Measurements from ENCODE around the gene ZNF296.

The ZNF296 gene

DNA sequence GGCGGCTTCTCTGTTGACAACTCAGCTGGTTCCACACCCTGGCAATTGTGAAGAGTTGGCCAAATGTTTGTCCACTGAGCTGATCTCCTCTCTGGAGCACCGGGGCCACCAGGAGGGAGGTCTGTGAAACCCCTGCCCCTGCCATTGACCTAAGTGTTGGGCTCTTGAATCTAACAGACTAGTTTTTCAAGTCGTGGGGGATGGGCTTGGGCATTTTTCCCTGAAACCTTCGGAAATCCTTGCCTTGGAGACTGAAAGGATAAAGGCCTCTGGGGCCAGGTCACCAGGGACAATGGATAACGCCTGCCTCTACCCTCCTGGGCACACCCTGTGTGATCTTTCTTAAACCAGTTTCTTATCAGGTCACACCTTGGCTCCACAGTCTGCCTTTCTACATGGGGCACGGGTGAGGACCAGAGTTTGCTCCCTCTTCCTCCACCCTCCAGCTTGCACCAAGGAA lies 3.7 kb upstream of the ZNF296 start:
- FAIRE-seq (no peak), DNase-seq (ENCODE audit: insufficient read length, low spot score) (no peak)
- TF ChIP-seq POLR2A (IDR thresholded peaks at IDR 0.05; ENCODE audit: low read depth, low read length), result no peak

DNA sequence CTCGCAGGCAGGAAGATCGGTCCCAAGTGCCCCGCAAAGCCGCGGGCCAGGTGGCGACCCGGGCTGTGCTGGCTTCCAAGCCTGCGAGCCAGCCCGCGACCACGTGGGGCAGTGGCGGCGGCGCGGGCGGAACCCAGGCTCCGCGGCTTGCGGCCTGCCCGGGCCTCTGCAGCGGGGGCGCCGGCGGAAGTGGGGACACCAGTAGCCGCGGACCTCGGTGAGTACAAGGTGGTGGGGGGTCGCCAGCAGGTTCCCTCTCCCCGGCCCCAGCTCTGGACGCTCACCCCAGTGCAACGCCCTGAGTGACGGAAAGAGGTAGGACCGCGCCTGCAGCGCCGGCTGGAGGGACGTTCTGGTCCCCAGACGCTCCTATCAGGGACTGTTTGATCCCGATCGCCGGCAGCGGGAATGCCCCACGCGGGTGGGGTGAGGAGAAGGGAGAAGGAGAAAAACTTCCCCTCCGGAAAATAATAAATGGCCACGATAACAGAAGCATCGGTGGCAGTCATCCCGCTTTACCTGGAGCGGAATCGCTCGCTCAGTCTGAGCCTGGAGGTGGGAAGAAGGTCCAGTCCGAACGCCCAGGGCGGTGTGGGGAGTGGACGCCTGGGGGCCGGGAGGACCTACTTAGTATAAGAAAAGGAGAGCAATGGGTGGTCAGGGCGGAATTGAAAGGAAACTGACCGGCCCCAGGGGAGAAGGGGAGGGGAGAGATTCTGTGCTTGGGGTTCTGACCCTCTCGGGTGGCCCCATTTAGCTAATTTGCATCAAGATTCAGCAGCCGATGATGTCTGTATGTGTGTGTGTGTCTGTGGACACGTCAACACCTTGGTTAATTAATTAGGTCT lies 3.0 kb upstream of the ZNF296 start, which contains the start of gene GEMIN7:
Gene GEMIN7, plus strand, starts transcription at position 198 of the 848 bp plus-strand sequence. CDS start 10,855 bp downstream, outside the sequence.
- TF ChIP-seq POLR2A (IDR thresholded peaks at IDR 0.05; ENCODE audit: low read depth, low read length), result peak; percentile 57
- peak; percentile 67 for DNase-seq (ENCODE audit: insufficient read length, low spot score)
- no peak for FAIRE-seq

DNA sequence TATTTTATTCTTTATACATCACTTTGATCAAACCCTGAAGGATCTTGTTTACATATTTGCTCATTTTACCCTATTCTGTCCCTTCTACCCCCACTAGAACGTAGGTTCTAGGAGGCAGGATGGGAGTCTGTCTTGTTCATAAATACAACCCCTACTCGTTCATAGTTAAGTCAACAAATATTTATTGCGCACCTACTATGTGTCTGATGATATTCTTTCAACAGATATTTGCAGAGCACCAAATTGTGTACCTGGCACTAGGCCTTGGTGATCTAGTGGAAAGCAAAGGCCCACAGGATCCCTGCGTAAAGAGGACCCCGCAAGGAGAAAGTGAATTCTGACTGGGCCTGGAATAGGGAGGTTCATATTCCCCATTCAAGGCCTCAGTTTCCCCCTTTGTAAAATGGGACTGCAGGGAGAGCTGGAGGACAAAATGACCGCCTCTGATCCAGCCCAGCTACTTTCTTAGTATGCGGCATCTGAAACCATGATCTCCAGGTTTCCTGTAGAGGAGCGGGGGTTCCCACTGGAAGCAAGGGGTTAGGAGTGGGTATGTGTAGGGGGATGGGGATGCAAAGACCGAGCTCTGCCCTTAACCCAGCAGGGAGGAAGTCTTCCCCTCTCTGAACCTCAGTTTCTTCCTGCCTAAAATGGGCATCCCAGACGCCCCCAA lies 2.2 kb upstream of the ZNF296 start:
- FAIRE-seq (no peak), DNase-seq (ENCODE audit: insufficient read length, low spot score) (no peak)
- no peak for TF ChIP-seq POLR2A (IDR thresholded peaks at IDR 0.05; ENCODE audit: low read depth, low read length)

DNA sequence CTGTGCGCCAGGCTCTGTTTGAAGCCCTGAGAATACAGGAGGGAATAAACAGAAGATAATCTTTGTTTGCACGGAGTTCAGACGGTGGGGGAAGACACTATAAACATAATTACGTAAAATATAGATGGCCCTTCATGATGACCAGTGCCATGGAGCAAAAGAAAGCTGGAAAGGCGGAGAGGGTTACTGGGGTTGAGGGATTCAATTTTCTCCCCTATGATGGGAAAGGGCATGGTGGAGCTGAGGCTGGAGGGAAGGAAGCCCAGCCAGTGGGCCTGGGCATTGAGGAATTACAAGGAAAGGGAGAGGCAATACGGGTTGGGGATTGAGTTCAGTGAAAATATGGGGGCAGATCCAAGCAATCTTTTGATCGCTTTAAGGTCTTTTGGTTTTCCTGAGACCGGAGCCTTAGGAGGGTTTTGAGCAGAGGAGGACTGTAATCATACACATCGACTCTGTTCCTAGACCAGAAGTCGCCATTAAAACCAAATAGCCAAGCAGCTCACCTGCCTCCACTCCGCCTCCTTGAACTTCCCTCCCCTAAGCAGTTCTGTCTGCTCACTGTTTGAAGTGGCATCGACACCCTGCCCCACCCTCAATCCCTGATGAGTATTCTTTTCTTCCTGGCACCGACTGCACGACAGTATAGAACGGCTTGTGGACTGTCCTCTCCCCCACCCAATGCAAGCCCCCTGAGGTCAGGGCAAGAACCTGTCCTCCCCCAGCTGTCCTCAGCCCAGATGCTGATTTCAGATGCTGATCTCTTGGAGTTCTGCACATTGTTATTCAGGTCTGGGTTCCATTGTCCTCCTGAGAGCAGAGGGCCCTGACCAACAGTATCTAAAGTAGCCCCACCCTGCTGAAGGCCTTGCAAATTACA lies 813 bp upstream of the ZNF296 start:
- FAIRE-seq (no peak), DNase-seq (ENCODE audit: insufficient read length, low spot score) (no peak)
- no peak for TF ChIP-seq POLR2A (IDR thresholded peaks at IDR 0.05; ENCODE audit: low read depth, low read length)

GRCh38 chr19:45075301-45076028 lies 813 bp downstream of the ZNF296 start:
- TF ChIP-seq POLR2A (IDR thresholded peaks at IDR 0.05; ENCODE audit: low read depth, low read length), result no peak
- FAIRE-seq (no peak), DNase-seq (ENCODE audit: insufficient read length, low spot score) (no peak)

- no peak for FAIRE-seq
- no peak for DNase-seq (ENCODE audit: insufficient read length, low spot score)
- TF ChIP-seq POLR2A (IDR thresholded peaks at IDR 0.05; ENCODE audit: low read depth, low read length), result no peak
Measured at GRCh38 chr19:45074744-45075300, 1.5 kb downstream of the ZNF296 start.

DNA sequence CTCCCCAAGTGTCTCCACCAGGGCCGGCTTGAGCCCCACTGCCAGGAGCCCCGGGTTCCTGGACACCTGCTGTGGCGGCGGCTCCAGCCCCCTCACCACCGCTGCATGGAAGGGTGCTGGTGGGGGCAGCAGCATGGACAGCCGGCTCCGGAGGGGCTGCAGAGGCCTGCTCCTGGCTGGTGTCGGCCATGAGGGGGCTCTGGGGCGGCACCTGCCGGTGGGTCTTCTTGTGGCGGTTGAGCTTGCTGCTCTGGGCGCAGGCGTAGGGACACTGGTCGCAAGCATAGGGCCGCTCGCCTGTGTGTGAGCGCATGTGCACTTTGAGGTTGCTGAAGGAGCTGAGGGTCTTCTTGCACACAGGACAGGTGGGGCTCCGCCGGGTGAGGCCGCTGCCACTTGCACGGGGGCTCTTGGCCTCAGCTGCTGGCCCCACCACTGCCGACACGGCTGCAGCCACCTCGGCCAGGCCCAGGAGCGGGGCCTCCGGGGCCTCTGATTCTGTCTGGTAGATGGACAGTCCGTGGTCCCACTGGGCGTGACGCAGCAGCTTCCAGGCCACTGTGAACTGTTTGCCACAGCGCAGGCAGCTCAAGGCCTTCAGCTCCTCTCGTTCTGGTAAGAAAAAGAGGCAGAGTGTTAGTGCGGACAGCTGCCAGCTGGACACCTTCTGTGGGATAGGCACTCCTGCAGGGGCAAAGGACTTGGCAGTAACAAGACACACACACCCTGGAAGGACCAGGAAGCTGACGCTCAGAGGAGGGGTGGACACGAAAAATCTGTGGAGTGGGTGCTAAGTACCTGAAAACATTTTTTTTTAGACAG lies 4.1 kb downstream of the ZNF296 start:
- no peak for FAIRE-seq
- no peak for TF ChIP-seq POLR2A (IDR thresholded peaks at IDR 0.05; ENCODE audit: low read depth, low read length)
- no peak for DNase-seq (ENCODE audit: insufficient read length, low spot score)

GRCh38 chr19:45071545-45071938 lies 4.7 kb downstream of the ZNF296 start:
- no peak for FAIRE-seq
- TF ChIP-seq POLR2A (IDR thresholded peaks at IDR 0.05; ENCODE audit: low read depth, low read length), result no peak

DNA sequence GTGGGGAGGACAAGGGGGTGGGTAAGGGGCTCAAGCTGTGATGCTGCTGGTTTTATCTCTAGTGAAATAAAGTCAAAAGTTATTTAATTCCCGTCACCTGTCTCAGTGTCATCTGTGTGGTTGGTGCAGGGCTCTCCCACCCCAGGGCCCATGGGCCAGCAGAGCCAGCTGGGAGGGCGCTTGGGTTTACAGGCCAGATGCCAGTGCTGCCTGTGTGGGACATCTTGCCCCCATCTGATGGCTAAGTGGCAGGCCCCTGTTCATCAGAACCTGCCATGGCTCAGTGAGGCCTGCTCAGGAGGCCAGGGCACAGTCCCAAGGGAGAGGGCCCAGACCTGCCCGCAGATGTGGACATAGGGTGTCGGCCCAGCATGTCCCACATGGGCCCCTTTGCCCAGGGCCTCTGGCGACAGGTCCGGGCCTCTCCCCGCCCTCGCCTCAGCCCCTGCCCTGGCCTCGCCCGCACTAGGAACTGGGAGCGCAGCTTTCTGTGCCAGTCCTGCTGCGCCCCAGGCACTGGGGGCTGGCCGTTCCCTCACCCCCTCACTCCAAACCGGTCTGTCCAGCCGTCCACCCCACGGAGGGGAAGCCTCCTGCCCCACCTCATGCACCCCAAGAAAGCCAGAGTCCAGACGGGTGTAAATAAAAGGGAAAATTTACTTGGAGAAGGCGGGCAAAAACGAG lies 5.3 kb downstream of the ZNF296 start:
- no peak for TF ChIP-seq POLR2A (IDR thresholded peaks at IDR 0.05; ENCODE audit: low read depth, low read length)
- DNase-seq (ENCODE audit: insufficient read length, low spot score) (no peak), FAIRE-seq (no peak)

More at GRCh38 chr19:45071545-45071938, 4.7 kb downstream of the ZNF296 start:
- DNase-seq (ENCODE audit: insufficient read length, low spot score), result no peak

DNA sequence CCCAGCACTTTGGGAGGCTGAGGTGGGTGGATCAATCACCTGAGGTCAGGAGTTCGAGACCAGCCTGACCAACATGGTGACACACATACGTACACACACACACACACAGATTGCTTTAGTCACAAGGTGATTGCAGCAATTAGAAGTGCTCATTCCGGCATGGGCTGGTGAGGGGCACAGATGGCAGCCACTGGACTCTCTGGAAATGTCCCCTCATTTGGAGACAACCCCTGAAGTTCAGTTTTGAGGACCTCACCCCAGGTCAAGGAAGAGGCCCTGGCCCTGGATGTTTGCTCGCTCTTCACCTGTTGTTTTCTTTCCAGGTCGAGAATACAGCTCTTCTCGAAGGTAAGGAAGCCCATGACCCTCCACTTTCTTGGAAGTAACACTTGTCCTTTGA lies 6.1 kb downstream of the ZNF296 start:
- DNase-seq (ENCODE audit: insufficient read length, low spot score), result no peak
- FAIRE-seq, result no peak
- no peak for TF ChIP-seq POLR2A (IDR thresholded peaks at IDR 0.05; ENCODE audit: low read depth, low read length)

GRCh38 chr19:45069056-45069455 lies 7.2 kb downstream of the ZNF296 start:
- FAIRE-seq, result no peak
- TF ChIP-seq POLR2A (IDR thresholded peaks at IDR 0.05; ENCODE audit: low read depth, low read length), result no peak
- DNase-seq (ENCODE audit: insufficient read length, low spot score), result peak; percentile 62

GRCh38 chr19:45068041-45068440 lies 8.2 kb downstream of the ZNF296 start:
- no peak for DNase-seq (ENCODE audit: insufficient read length, low spot score)
- no peak for FAIRE-seq
- TF ChIP-seq POLR2A (IDR thresholded peaks at IDR 0.05; ENCODE audit: low read depth, low read length), result no peak
